NK-92 (cell line): Measurements from ENCODE around the gene SOCS3.
"Not testable (repeated sequence)": the region's sequence is repeated elsewhere in the genome, so short reads cannot be mapped to it uniquely, and the experiment has no call there.

Experiments
- DNase-seq: peaks from one replicate; lab custom pipeline; 2025; ENCODE audit not compliant: unreplicated experiment; lab: John Stamatoyannopoulos, UW

The SOCS3 gene

DNA sequence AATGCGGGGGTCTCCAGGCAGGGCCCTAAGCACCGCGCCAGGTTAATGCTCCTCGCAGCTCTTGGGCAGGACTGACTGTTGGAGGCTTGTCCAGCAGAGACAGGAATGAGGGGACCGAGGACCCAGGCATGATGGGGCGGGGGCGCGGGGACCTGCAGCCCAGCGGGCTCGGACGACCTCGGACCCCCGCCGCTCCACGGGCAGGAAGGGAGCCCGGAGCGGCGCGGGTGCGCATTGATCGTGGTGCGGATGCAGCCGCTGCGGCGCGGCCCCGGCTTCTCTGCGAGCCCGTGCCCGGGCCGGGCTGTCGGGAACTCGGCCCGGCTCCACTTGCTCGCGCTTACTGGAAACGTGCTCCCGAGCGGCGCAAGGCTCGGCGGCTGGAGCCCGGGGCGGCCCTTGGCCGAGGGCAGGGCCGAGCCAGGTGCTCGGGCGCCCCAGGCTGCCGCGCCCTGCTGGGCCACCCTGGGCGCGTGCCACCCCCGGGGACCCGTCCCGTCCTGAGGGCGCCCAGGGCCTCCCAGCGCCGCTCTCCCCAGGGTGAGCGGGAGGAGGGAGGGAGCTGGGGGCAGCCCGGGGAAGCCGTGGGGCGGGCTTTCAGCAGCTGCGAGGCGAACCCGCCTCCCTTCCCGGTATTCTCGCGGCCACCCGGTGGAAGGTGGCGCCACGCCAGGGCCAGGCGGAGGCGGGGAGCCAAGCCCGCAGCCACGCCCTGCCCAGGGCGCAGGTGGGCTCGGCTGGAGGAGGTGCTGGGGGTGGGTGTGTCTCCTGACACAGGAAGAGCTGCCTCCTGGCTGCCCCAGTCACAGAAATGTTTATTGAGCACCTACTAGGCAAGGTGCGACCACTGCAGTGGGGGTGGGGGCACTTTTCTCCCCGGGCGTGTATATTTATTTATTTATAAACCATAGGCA, 45.9 kb downstream of the SOCS3 start:
- DNase-seq = no peak

DNA sequence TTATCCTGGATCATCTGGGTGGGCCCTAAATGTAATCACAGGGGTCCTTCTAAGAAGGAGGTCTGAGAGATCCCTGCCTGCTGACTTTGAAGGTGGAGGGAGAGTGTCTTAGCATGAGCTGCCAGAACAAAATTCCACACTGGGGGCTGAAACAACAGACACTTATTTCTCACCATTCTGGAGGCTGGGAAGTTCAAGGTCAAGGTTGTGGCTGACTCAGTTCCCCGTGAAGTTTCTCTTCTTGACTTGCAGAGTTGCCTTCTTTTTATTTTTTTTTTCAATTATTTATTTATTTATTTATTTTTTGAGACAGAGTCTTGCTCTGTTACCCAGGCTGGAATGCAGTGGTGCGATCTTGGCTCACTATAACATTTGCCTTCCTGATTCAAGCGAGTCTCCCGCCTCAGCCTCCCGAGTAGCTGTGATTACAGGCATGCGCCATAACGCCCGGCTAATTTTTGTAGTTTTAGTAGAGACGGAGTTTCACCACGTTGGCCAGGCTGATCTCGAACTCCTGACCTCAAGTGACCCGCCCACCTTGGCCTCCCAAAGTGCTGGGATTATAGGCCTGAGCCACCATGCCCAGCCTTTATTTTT, 50.1 kb downstream of the SOCS3 start:
- not testable (repeated sequence) for DNase-seq

DNA sequence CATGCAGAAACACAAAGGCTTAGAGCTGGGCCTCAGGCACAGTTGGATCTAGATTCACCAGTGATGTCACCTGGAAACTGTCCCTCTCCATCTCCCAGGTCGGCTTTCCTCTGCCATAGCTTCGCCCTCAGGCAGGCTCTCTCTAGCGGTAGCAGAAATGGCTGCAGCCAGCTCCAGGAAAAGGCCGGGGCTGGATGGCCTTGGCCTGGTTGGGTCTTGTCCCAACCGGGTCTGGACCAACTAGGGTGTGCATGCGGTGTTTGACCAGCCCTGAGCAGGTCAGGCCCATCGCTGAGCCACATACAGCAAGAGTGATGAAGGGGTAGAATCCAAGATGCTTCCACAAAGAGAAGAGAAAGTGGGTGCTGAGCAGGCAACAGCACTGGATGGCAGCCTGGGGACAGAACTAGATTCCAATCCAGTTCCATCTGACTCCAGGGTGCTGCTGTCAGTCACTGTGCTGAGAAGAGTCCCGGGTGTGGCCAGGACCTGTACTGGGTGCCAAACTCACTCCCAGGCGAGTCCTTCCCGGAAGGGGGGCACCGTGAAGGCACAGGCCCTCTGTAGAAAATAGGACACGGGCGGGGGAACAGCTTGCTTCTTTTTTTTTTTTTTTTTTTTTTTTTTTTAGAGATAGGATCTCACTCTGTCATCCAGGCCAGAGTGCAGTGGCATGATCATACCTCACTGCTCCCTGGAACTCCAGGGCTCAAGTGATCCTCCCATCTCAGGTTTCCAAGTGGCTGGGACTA, 51.8 kb downstream of the SOCS3 start:
- DNase-seq = no peak

DNA sequence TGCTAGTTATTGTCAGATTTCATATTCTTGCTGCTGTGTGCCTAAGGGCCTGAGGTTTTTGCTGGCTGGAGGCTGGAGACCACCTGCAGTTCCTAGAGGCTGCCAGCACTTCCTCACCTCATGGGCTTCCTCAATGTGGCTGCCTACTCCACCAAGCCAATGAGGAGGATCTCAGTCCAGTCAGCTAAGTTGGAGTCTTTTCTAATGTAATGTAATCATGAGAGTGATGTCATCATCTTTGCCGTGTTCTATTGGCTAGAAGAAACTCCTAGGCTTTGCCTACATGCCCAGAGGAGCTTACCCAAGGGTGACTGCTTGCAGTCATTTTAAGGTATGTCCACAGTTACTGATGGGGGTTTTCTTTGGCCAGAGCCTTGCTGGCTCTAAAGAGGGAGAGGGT, 53.0 kb downstream of the SOCS3 start:
- DNase-seq = no peak
